Measurements from ENCODE around the gene FBXL7. TPM values are rescaled to one million over a fixed set of nuclear protein-coding genes. Genes with fewer than 3 reads are reported as not detected.

FBXL7 gene
- total and polyA plus RNA-seq, 9 of the 15 experiments (the other 6 are each of a cell fraction or from before 2014, with no cell fraction given), result 0.04 to 0.08 TPM; not detected in 7

DNA sequence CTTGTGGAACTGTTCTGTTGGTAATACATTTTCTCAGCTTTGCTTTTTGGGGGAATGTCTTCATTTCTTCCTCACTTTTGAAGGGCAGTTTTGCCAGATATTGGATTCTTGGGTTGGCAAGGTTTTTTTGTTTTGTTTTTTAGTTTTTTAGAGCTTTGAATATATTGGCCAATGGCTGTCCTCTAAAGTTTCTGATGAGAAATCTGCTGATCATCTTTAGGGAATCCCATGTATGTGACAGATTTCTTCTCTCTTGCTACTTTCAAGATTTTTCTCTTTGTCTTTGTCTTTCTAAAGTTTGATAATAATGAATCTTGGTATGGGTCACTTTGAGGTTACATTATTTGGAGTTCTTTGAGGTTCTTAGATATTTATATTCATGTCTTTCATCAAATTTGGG is 227.4 kb downstream of the FBXL7 start:
- ChIA-PET POLR2A (no interaction called here), CTCF (ENCODE audit: low intra/inter-chr PET ratio) (no interaction called here)
- H3K27me3 ChIP-seq (ENCODE audit: control insufficient read depth in 2 of 2, insufficient read depth in 2 of 2, low read length in 2 of 2), result no peaks in the 10 kb centered on the region
- TF ChIP-seq, protein P1, sequence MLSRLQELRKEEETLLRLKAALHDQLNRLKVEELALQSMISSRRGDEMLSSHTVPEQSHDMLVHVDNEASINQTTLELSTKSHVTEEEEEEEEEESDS (CRISPR knock-in tag; IDR thresholded peaks at IDR 0.05), result no peak
- TF ChIP-seq HNRNPH1 (optimal IDR thresholded peaks at IDR 0.05; ENCODE audit: low read depth, low read length) (no peak), TRIM24 (IDR thresholded peaks at IDR 0.05) (no peak), PHB (CRISPR knock-in tag; IDR thresholded peaks at IDR 0.05) (no peak), HDAC8 (tag; IDR thresholded peaks at IDR 0.05) (no peak), HEY1 (CRISPR knock-in tag; IDR thresholded peaks at IDR 0.05; ENCODE audit: borderline replicate concordance) (no peak), GTF2F1 (IDR thresholded peaks at IDR 0.05; ENCODE audit: low read depth, low read length) (no peak), ILK (tag; IDR thresholded peaks at IDR 0.05; ENCODE audit: borderline replicate concordance, low read depth) (no peak)
- DNase-seq (ENCODE audit: extremely low read depth in 1 of 4, low spot score in 3 of 4), result no peak
- no peaks in the 10 kb centered on the region for H3K9me3 ChIP-seq (replicated peaks; ENCODE audit: control insufficient read depth, insufficient read depth, low read depth, low read length)
- intact Hi-C loops (cut with micrococcal nuclease) (no loop called here), in situ Hi-C loops (cut with MboI) (no loop called here)
- H3K36me3 ChIP-seq (ENCODE audit: control insufficient read depth, insufficient read depth, low read length), result no peaks in the 10 kb centered on the region
- H3K4me3 ChIP-seq, result no peak overlapping the region
- no peak overlapping the region for H3K4me2 ChIP-seq (ENCODE audit: insufficient read depth, low read length)
- H3K4me1 ChIP-seq (replicated peaks in 1 of 2; ENCODE audit: control insufficient read depth in 2 of 2, insufficient read depth in 2 of 2, low read length in 2 of 2), result no peaks in the 10 kb centered on the region
- BruUV-seq (replicated peaks), result no TSS peak
- no peaks in the 10 kb centered on the region for H4K20me1 ChIP-seq (replicated peaks; ENCODE audit: control insufficient read depth, insufficient read depth, low read length)
- FAIRE-seq, result no peak
- H3K9me1 ChIP-seq (ENCODE audit: control insufficient read depth, insufficient read depth, low read length), result no peaks in the 10 kb centered on the region
- no peak overlapping the region for H3K27ac ChIP-seq (ENCODE audit: extremely low read depth, low read depth, low read length)
- no peak overlapping the region for H2AFZ ChIP-seq (ENCODE audit: low read depth, low read length)
- H3K9ac ChIP-seq (ENCODE audit: insufficient read depth in 1 of 2, low read depth in 2 of 2, low read length in 2 of 2), result no peak overlapping the region
- no peaks in the 10 kb centered on the region for H3K79me2 ChIP-seq (ENCODE audit: control insufficient read depth, insufficient read depth, low read length)
- ATAC-seq, result no peak

DNA sequence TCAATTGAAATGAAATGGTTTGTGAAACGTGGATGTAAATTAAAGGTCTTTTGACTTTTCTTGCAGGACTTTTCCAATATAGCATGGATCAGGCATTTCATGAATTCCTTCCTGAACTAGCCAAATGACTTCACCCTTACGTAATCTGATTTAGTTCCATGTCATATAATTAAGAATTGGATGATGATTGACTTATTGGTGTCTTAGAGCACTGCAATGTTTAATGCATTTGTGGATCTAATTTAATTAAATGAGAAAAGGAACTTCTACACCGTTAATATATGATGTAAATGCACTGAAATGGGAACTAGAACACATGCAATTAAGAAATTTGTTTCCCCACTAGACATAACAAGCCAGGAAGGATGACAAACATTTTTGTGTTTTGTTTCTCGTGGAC is 228.8 kb downstream of the FBXL7 start:
- no peaks in the 10 kb centered on the region for H3K79me2 ChIP-seq (ENCODE audit: control insufficient read depth, insufficient read depth, low read length)
- 0% methylated on average over 4 of the region's 4 CpGs for WGBS (ENCODE audit: insufficient coverage, low coverage, missing lambda C conversion rate)
- H2AFZ ChIP-seq (ENCODE audit: low read depth, low read length), result no peak overlapping the region
- intact Hi-C loops (cut with micrococcal nuclease) (no loop called here), in situ Hi-C loops (cut with MboI) (no loop called here)
- H3K4me3 ChIP-seq, result no peak overlapping the region
- ChIA-PET CTCF (ENCODE audit: low intra/inter-chr PET ratio) (no interaction called here), POLR2A (no interaction called here)
- no peaks in the 10 kb centered on the region for H3K4me1 ChIP-seq (replicated peaks in 1 of 2; ENCODE audit: control insufficient read depth in 2 of 2, insufficient read depth in 2 of 2, low read length in 2 of 2)
- no peaks in the 10 kb centered on the region for H3K36me3 ChIP-seq (ENCODE audit: control insufficient read depth, insufficient read depth, low read length)
- H3K27ac ChIP-seq (ENCODE audit: extremely low read depth, low read depth, low read length), result no peak overlapping the region
- no TSS peak for BruUV-seq (replicated peaks)
- FAIRE-seq, result no peak
- no peaks in the 10 kb centered on the region for H4K20me1 ChIP-seq (replicated peaks; ENCODE audit: control insufficient read depth, insufficient read depth, low read length)
- no peaks in the 10 kb centered on the region for H3K27me3 ChIP-seq (ENCODE audit: control insufficient read depth in 2 of 2, insufficient read depth in 2 of 2, low read length in 2 of 2)
- H3K4me2 ChIP-seq (ENCODE audit: insufficient read depth, low read length), result no peak overlapping the region
- no peak overlapping the region for H3K9ac ChIP-seq (ENCODE audit: insufficient read depth in 1 of 2, low read depth in 2 of 2, low read length in 2 of 2)
- DNase-seq (ENCODE audit: extremely low read depth in 1 of 4, low spot score in 3 of 4), result no peak
- no peak for ATAC-seq
- no peaks in the 10 kb centered on the region for H3K9me1 ChIP-seq (ENCODE audit: control insufficient read depth, insufficient read depth, low read length)
- no peaks in the 10 kb centered on the region; the same call in 1 of the 2 replicates for H3K9me3 ChIP-seq (replicated peaks; ENCODE audit: control insufficient read depth, insufficient read depth, low read depth, low read length)
- no peak for TF ChIP-seq TARDBP (IDR thresholded peaks at IDR 0.05)

Measured in K562 (cell line).